CD4-positive, alpha-beta T cell (primary cell): ENCODE data around the gene IQGAP1. TPM values are rescaled to one million over a fixed set of nuclear protein-coding genes. Genes with fewer than 3 reads are reported as not detected.
A peak's percentile ranks its signal among the peaks of the same experiment; 100 is the strongest.

ENCODE experiments used
- ATAC-seq: fragments of 200-7000 bp; cut with Tn5 transposase; one replicate; pipeline ENCODE4 v1.10.0; 2022; ENCODE audit warnings: mild to moderate bottlenecking; ENCODE audit not compliant: poor library complexity
- CTCF ChIA-PET: fragments of 350-600 bp; sonication (Branson Sonifier 250); formaldehyde crosslinking; loops from one replicate; lab custom pipeline; 2021; ENCODE audit warnings: antibody characterized with exemption, inconsistent platforms; lab: Charles Lee
- POLR2A ChIA-PET: fragments of 350-600 bp; sonication (Branson Sonifier 250); formaldehyde crosslinking; loops from one replicate; lab custom pipeline; 2021; ENCODE audit warnings: antibody characterized with exemption, inconsistent platforms; lab: Charles Lee
- DNase-seq, 14 experiments: peaks; one replicate each; pipeline ENCODE4 v3.0.0-alpha.2; 2013 to 2020; ENCODE audit warnings: mixed read lengths in 2 of 14
- H3K27ac ChIP-seq, 2 donors: one replicate each; pipeline versions ENCODE4 v1.5.1 to v1.7.0; 2013; ENCODE audit warnings: low read length in 2 of 2, low read depth in 1 of 2, mild to moderate bottlenecking in 1 of 2
- H3K27me3 ChIP-seq, 2 experiments: 1 replicate in 1 of 2; 2 replicates in 1 of 2; pipeline versions ENCODE4 v1.6.1 to v1.7.0; 2013; ENCODE audit warnings: low read length in 2 of 2, control low read depth in 1 of 2, mild to moderate bottlenecking in 1 of 2, moderate library complexity in 1 of 2; ENCODE audit not compliant: insufficient read depth in 2 of 2, control insufficient read depth in 1 of 2
- H3K36me3 ChIP-seq: one replicate; pipeline ENCODE4 v1.6.1; 2013; ENCODE audit warnings: low read length, control low read depth; ENCODE audit not compliant: insufficient read depth
- H3K4me1 ChIP-seq: one replicate; pipeline ENCODE4 v1.6.1; 2013; ENCODE audit warnings: low read length, control low read depth; ENCODE audit not compliant: insufficient read depth
- H3K4me3 ChIP-seq: one replicate; pipeline ENCODE4 v1.5.1; 2013; ENCODE audit warnings: mild to moderate bottlenecking, low read length, moderate library complexity
- H3K9me3 ChIP-seq, 2 experiments: 1 replicate in 1 of 2; 2 replicates in 1 of 2; pipeline versions ENCODE4 v1.6.1 to v1.7.0; 2013; ENCODE audit warnings: low read length in 2 of 2, mild to moderate bottlenecking in 2 of 2, control low read depth in 1 of 2, moderate library complexity in 1 of 2; ENCODE audit not compliant: control insufficient read depth in 1 of 2, insufficient read depth in 1 of 2
- H3K27ac Mint-ChIP-seq: one replicate; pipeline ENCODE4 v1.8.0; 2020; ENCODE audit warnings: mixed read lengths
- H3K27me3 Mint-ChIP-seq: one replicate; pipeline ENCODE4 v1.8.0; 2021; ENCODE audit warnings: mixed read lengths
- H3K36me3 Mint-ChIP-seq: one replicate; pipeline ENCODE4 v1.8.0; 2021; ENCODE audit warnings: low read depth, mixed read lengths
- H3K4me1 Mint-ChIP-seq: one replicate; pipeline ENCODE4 v1.8.0; 2021; ENCODE audit warnings: low read depth, mixed read lengths
- H3K4me3 Mint-ChIP-seq: one replicate; pipeline ENCODE4 v1.8.0; 2020; ENCODE audit warnings: mild to moderate bottlenecking, mixed read lengths
- H3K9me3 Mint-ChIP-seq: one replicate; pipeline ENCODE4 v1.8.0; 2020; ENCODE audit warnings: mixed read lengths
- CTCF ChIP-seq: fragments of 200-600 bp; IDR thresholded peaks from one replicate; pipeline ENCODE4 v1.8.0; 2022; ENCODE audit warnings: antibody characterized with exemption, mild to moderate bottlenecking
- intact Hi-C, 2 experiments: fragments of 100-400 bp; cut with DNase I in 1 of 2; cut with micrococcal nuclease in 1 of 2; formaldehyde crosslinking; loops; one replicate each; pipeline versions ENCODE4 v1.15.1 to v1.9.0; 2023 to 2025; cut with DNase I, micrococcal nuclease
- total RNA-seq, 174 experiments: library from RNA in 2 of 174; stranded (reverse) in 2 of 174; gene quantifications; one replicate each; pipeline ENCODE4 v1.2.3 and lab custom pipeline; 2021 to 2026

The IQGAP1 gene
- total RNA-seq, 2 experiments from 2014 or later = 76.8 to 78.7 TPM

GRCh38 chr15:90349821-90350220 lies 38.2 kb upstream of the IQGAP1 start:
- H3K4me3 Mint-ChIP-seq = no peak overlapping the region
- Histone ChIP-seq H3K4me1 (peaks cover 20% of the 10 kb centered on the region), H3K27ac (no peak overlapping the region), H3K27me3 (no peaks in the 10 kb centered on the region), H3K36me3 (no peaks in the 10 kb centered on the region), H3K9me3 (no peaks in the 10 kb centered on the region), H3K4me3 (no peak overlapping the region)
- no peaks in the 10 kb centered on the region for H3K36me3 Mint-ChIP-seq
- CTCF ChIA-PET = no interaction called here
- peaks cover 9% of the 10 kb centered on the region for H3K4me1 Mint-ChIP-seq
- ATAC-seq (no peak), DNase-seq (peak in 2 of 14 experiments; percentile 41 to 43)
- H3K27ac Mint-ChIP-seq = no peak overlapping the region
- no peaks in the 10 kb centered on the region for H3K9me3 Mint-ChIP-seq
- TF ChIP-seq CTCF = no peak
- H3K27me3 Mint-ChIP-seq = no peaks in the 10 kb centered on the region
- POLR2A ChIA-PET = no interaction called here
- intact Hi-C loops = no loop called here

GRCh38 chr15:90351479-90352106 lies 36.4 kb upstream of the IQGAP1 start:
- ATAC-seq = peak; percentile 11
- Histone ChIP-seq H3K27ac (no peak overlapping the region), H3K4me1 (peaks cover 20% of the 10 kb centered on the region), H3K9me3 (no peaks in the 10 kb centered on the region), H3K36me3 (no peaks in the 10 kb centered on the region), H3K27me3 (no peaks in the 10 kb centered on the region), H3K4me3 (peak overlapping the region; percentile 68)
- Mint-ChIP-seq H3K36me3 (no peaks in the 10 kb centered on the region), H3K4me1 (peaks cover 9% of the 10 kb centered on the region), H3K27me3 (no peaks in the 10 kb centered on the region), H3K27ac (peak overlapping the region; percentile 56), H3K4me3 (peak overlapping the region; percentile 90), H3K9me3 (no peaks in the 10 kb centered on the region)
- POLR2A ChIA-PET = interaction anchor here (1.1 to 1.6 kb wide), 3 partner anchors 28 to 365 kb away, joined by 3 to 7 read pairs (median 4); partner anchors contain the start of genes BLM and IQGAP1
- intact Hi-C loops = loop anchor here (1.0 to 2.0 kb wide), 3 partner anchors 31 to 117 kb away; partner anchors contain the start of genes GDPGP1 (in 1 of the 2) and IQGAP1 (in 1 of the 2)
- no peak for DNase-seq
- TF ChIP-seq CTCF = no peak
- CTCF ChIA-PET = interaction anchor here (0.7 to 1.6 kb wide), 2 partner anchors 32 to 33 kb away, joined by 3 to 6 read pairs; no protein-coding TSS in a partner anchor

GRCh38 chr15:90352107-90352893 lies 35.7 kb upstream of the IQGAP1 start, which contains the start of gene ZNF774:
TSS of gene ZNF774 (plus strand) at chr15:90352284. CDS start at chr15:90354661, 2,377 bp downstream.
- no peaks in the 10 kb centered on the region for H3K9me3 ChIP-seq
- intact Hi-C loops = loop anchor here (1.0 to 2.0 kb wide), 3 partner anchors 31 to 118 kb away; partner anchors contain the start of genes GDPGP1 (in 1 of the 2) and IQGAP1 (in 1 of the 2)
- DNase-seq (peak; percentile 78 to 97 (median 84)), ATAC-seq (peak; percentile 98)
- Mint-ChIP-seq H3K4me3 (peak within 1 kb of the TSS; percentile 90), H3K27ac (peak within 1 kb of the TSS; percentile 56), H3K9me3 (no peaks in the 10 kb centered on the region), H3K36me3 (no peaks in the 10 kb centered on the region), H3K4me1 (peaks cover 9% of the 10 kb centered on the region), H3K27me3 (no peaks in the 10 kb centered on the region)
- H3K27me3 ChIP-seq = no peaks in the 10 kb centered on the region
- H3K4me3 ChIP-seq = peak within 1 kb of the TSS; percentile 68
- TF ChIP-seq CTCF = no peak
- CTCF ChIA-PET = interaction anchor here (0.9 to 1.6 kb wide), 3 partner anchors 10 to 48 kb away, joined by 3 to 6 read pairs (median 5); no protein-coding TSS in a partner anchor
- peaks cover 20% of the 10 kb centered on the region for H3K4me1 ChIP-seq
- no peaks in the 10 kb centered on the region for H3K36me3 ChIP-seq
- POLR2A ChIA-PET = interaction anchor here (1.1 to 1.6 kb wide), 3 partner anchors 27 to 365 kb away, joined by 3 to 7 read pairs (median 4); partner anchors contain the start of genes BLM and IQGAP1
- H3K27ac ChIP-seq = no peak within 1 kb of the TSS
